GM21447 (cell line): Measurements from ENCODE around the gene ERFE.
"Not testable (repeated sequence)": the region's sequence is repeated elsewhere in the genome, so short reads cannot be mapped to it uniquely, and the experiment has no call there.

Experiments
- ATAC-seq: cut with Tn5 transposase; IDR thresholded peaks from one replicate; pipeline ENCODE4 v1.9.1; 2021; ENCODE audit not compliant: unreplicated experiment

ERFE gene

GRCh38 chr2:238167344-238167715 is 8.6 kb downstream of the ERFE start:
- no peak for ATAC-seq

GRCh38 chr2:238167761-238168160 is 9.0 kb downstream of the ERFE start:
- no peak for ATAC-seq

DNA sequence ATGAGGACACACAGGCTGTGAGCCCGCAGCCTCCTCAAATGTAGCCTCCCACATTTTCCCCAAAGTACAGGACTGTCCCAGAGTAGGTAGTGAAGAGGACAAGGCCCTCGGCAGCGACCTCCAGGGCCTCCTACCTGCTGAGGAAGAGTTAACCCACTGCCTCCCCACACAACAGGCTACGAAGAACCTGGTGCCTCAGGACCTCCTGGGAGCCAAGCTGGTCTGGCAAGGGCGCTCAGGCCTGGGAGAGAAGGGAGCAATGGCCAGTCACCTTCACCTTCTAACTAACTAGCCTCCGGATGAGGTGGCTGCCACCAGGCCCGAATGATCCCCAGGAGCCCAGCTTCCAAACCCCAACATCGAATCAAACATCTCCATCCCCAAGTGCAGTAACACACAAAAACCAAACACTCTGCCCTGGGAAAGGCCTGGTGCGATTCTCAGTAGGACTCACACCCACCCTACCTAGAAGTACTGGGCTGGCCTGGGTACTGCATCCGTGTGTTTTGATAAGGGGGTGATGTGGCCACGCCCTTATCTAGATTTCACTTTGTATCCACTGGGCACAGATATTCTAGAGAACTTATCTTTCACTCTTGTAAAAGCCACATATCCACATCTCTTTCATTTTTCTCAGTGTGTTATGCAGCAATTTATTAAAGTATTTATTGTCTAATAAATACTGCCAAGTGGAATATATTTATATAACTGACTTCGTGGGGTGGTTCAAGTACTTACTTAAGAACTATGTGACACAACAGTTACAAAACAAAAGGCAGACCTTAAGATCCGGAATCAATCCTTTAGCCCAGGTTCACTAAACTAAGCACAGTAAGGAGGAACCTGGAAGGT is 9.7 kb downstream of the ERFE start:
- no peak for ATAC-seq

GRCh38 chr2:238169048-238169707 is 10.4 kb downstream of the ERFE start:
- ATAC-seq, result no peak

- ATAC-seq, result no peak
Observed at GRCh38 chr2:238169708-238170251, 11.0 kb downstream of the ERFE start.

DNA sequence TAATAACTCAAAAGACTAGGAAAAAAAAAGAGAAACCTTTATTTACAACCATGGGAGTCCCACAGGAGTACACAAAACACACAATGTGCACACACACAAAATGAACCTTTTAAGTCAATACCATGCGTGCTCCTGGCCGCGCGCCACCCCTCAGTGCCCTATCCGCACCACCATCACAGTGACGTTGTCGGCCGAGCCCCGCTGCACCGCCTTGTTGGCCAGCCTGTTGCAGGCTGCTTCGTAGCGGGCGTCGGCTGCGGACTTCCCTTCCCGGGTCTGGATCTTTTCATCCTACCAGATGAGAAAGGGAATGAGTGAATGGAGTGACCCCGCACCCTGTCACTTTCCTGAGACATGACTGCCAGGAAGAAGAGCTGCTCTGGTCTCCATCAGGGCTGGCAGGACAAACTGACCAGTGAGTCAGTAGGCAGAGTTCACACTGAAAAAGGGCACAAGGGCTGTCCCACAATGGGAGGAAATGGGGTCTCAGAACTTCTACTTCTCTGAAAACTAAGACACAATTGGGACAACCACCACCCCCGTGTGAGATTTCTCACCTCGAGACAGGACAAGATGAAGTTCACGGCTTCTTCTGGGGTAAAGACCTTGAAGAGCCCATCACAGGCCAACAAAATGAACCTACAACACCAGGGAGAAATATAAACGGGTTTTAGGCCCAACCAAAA is 11.8 kb downstream of the ERFE start:
- ATAC-seq, result no peak

GRCh38 chr2:238171072-238171431 is 12.3 kb downstream of the ERFE start:
- not testable (repeated sequence) for ATAC-seq

DNA sequence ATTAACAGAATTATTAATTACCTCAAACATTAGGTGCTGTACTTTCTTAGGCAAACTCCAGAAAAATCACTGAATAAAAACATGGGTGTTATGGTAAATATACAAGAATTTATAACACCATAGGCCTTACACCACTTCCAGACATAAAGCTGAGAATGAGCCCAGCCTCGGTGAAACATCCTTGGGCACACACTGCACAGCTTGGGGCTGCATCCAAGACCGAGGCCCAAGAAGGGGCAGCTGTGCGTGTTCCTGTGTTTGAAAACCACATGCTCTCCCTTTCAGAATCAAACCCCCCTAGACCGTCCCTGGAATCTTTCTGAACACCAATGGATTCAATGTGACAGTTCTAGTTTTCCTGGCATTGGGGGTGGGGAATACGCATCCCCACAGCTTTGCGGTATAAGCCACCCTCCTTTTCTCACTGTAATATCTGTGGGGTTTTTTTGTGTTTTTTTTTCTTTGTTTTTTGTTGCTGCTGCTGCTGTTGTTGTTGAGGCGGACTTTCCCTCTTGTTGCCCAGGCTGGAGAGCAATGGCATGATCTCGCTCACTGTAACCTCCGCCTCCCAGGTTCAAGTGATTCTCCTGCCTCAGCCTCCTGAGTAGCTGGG is 12.9 kb downstream of the ERFE start:
- no peak for ATAC-seq

- no peak for ATAC-seq
Observed at GRCh38 chr2:238172439-238172838, 13.7 kb downstream of the ERFE start.

DNA sequence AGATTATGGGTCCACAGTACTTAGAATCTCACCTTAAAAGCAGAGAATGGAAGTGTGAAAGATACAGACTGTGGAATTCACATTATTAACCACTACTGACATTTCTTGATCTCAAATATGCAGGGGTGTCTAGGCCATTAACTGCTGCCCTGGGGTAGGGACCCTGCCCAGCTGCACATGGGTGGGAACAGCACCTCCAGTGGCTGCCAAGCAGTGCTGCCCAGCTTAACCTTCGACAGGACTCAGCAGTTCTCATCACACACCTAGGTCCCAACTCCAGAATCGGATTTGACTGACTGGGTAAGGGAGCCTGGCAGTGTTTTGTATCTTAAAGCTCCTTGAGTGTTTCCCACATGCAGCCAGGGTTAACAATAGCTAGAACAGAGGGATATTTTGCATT is 14.9 kb downstream of the ERFE start:
- no peak for ATAC-seq

DNA sequence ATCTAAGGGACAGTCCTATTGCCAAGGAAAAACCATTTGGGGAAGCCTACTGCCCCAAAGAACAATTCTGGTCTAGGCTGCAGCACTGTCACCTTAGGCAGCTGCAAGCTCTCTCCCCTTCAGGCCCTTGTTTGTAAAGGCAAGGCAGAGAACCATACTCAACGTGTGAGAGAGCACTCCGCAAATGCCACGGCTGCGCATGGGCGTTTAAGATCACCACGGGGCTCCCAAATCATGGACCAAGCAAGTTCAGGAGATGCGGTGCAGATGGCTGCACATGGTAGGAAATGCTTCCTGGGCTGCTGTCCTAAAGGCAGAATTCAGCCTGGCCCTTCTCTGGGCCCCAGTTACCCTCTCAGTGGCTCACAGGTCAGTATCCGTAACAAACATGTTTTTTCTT is 15.5 kb downstream of the ERFE start:
- ATAC-seq, result no peak

GRCh38 chr2:238174701-238175100 is 15.9 kb downstream of the ERFE start:
- ATAC-seq, result no peak

- ATAC-seq, result no peak
Observed at GRCh38 chr2:238176613-238177012, 17.8 kb downstream of the ERFE start.

DNA sequence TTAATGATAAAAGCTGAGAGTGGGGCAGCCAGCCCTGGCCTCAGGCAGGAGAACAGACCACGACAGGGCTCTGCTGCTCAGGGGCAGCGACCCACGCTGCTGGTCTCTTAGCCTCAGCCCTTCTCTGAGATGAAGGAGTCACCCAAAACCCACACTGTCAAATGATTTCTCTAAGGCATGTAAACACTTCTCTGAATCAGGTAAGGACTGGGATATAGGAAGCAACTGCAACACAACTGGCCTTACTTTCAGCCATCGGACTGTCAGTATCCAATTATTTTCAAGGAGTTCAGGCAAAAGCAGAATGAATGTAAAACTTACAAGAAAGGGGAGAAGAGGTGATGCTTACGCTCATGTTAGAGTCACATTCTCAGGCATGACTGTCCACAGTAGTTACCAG is 21.8 kb downstream of the ERFE start:
- ATAC-seq, result no peak

- no peak for ATAC-seq
Observed at GRCh38 chr2:238182362-238182761, 23.6 kb downstream of the ERFE start.

DNA sequence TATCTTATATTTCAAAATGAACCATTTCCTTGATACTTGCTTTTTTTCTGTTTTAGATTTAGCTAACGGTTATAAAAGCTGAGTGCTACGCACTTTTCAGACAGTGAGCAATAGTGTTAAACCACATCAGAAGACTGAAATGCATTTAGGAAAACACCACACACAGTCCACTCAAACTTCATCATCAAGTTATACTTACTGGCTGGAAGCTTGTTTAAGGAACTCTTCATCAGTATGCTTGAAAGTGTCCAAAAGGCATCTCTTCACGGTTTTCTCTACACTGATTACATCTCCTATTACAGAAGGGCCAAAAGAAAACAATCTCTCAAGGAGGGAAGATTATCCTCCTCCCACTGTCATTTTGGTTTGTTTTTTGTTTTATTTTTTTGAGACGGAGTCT is 25.1 kb downstream of the ERFE start:
- ATAC-seq, result no peak

DNA sequence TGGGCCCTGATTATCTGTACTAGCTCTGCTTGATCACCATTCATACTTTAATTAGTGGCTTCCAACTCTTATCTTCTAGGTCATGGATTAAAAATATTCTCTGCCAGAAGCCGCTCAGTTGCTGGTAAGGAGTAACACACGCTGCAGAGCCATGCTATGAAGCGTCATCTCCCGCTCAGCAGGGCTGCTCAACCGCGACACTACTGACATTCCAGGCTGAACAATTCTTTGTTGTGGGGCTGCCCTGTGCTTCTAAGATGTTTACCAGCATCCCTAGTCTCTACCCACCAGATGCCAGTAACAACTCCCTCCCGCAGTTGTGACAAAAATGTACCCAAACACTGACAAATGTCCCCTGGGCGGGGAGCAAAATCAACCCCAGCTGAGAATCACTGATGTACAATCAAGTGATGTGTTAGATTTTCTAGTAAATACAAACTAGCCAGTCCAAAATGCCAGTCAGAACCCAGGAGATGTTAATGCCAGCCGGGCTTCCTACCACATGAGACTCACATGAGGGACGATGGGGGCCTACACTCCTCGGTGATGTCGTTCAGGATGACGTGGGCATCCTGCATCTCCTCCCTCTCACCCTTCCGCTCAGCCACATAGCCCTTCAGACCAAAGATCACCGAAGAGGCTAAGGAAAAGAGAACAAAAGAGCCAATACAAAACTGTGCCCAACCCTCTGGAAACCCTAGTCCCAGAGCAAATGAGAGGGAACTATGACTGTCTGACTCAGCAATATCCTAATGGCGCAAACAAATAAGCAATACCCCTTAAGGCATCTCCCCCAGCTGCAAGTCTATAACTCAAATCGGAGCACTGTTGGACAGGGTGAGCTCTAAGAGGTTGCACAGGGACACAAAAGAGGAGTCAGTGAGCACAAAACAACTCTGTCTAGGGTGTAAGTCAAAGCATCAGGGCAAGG is 29.1 kb downstream of the ERFE start:
- ATAC-seq, result no peak

GRCh38 chr2:238190445-238190844 is 31.7 kb downstream of the ERFE start:
- no peak for ATAC-seq

DNA sequence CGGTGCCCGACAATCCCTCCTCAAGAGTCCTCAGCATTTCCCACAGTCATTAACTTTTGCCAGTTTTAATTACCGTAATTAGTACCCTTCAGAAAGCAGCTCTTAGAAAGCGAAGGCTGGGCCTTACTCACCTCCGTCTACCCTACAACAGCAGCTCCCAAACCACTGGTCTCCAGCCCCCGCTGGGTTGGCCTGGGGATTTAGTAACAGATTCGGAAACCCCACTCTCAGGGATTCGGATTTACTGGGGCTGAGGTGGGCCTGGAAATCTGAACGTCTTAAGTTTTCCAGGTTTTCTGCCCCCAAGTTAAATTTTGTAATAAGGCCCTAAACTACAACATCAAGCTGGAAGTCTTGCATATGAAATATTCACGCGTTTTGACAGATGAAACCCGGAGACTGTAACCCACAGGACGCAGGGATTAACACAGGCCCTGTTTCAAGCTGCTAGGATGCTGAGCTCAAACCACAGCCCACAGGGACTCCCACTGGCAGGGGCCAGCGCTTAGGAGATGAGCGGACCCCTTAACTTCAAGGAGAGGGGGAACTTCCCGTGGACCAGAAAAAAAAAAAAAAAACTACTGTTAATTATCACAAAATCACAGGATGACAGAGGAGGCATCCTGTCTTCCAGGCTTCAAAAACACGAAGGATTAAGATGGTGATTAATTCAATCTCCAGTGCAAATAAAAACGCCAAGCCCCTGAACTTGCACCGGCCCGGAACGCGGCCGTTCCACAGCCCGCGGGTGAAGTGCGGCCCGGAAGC is 43.7 kb downstream of the ERFE start:
- ATAC-seq, result no peak
